Fibroblast of peridontal ligament (primary cell): ENCODE data around the gene ZSWIM8.
"Not testable (repeated sequence)": the region's sequence is repeated elsewhere in the genome, so short reads cannot be mapped to it uniquely, and the experiment has no call there.

Experiments
- DNase-seq: peaks from one replicate; pipeline ENCODE4 v3.0.0-alpha.2; 2010; ENCODE audit errors: extremely low read depth

ZSWIM8 gene

GRCh38 chr10:73773152-73773879 lies 12.1 kb upstream of the ZSWIM8 start:
- no peak for DNase-seq

GRCh38 chr10:73774637-73775036 lies 10.8 kb upstream of the ZSWIM8 start:
- peak; percentile 53 for DNase-seq

DNA sequence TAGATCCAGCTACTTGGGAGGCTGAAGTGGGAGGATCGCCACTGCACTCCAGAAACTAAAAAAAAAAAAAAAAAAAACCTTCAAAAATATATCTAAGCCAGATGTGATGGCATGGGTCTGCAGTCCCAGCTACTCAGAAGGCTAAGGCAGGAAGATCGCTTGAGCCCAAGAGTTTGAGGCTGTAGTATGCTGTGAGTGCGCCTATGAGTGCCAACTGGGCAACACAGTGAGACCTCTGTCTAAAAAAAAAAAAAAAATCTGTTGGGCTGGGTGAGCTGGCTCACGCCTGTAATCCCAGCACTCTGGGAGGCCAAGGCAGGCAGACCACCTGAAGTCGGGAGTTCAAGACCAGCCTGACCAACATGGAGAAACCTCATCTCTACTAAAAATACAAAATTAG lies 6.4 kb upstream of the ZSWIM8 start:
- no peak for DNase-seq

DNA sequence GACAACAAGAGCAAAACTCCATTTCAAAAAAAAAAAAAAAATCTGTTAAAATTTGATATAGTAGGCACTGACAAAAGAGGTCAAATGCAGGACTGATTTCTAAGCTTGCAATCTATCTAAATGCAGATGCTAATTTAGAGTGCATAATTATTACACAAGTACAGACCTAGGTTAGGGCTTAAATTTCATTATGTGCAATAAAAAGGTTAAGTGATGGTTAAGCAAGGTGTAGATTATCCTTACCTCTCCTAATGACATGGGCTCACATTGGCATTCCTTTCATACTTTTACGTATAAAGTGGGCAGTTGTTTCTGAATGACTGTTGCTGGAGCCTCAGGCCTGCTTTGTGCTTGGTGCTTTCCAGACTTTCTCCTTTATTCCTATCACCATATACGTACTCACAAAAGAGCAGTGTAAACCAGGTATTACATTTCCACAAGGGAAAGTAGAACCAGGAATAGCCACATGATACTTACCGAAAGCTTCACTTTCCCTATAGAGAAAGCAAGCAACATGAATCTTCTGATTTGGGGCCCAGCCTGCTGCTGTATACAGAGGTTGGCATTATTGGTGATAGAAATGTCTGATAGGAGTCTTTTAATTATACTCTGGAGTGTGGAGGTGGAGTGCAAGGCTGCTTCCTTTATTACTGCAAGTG lies 5.7 kb upstream of the ZSWIM8 start:
- no peak for DNase-seq

- no peak for DNase-seq
Measured at GRCh38 chr10:73780301-73780700, 5.1 kb upstream of the ZSWIM8 start.

DNA sequence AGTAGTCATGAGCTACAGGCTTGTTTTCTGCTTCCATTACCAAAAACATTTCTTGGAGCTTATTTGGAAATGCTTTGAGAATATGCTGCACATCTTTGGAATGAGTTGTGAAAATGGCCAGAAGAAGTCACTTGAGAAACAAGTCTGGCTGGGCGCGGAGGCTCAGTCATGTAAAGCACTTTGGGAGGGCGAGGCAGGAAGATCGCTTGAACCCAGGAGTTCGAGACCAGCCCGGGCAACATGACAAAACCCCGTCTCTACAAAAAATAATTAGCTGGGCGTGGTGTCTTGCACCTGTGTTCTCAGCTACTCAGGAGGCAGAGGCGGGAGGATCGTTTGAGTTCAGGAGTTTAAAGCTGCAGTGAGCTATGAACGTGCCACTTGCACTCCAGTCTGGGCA lies 4.4 kb upstream of the ZSWIM8 start:
- DNase-seq = peak; percentile 20

DNA sequence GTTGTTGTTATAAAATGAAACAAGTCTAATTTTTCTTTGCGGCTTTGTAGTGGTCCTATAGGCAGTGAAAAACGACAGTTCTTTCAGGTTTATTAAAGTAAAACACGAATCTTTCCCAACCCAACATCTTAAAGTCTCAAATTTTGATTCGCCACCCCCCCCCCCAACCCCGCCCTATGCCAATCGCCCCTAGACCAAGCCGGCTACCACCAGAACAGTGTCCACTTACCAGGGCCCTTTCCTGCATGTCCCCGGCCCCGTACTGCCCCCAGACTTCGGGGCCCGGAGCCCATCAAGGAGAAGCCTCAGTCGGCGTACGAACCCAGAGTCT lies 3.9 kb upstream of the ZSWIM8 start:
- no peak for DNase-seq

DNA sequence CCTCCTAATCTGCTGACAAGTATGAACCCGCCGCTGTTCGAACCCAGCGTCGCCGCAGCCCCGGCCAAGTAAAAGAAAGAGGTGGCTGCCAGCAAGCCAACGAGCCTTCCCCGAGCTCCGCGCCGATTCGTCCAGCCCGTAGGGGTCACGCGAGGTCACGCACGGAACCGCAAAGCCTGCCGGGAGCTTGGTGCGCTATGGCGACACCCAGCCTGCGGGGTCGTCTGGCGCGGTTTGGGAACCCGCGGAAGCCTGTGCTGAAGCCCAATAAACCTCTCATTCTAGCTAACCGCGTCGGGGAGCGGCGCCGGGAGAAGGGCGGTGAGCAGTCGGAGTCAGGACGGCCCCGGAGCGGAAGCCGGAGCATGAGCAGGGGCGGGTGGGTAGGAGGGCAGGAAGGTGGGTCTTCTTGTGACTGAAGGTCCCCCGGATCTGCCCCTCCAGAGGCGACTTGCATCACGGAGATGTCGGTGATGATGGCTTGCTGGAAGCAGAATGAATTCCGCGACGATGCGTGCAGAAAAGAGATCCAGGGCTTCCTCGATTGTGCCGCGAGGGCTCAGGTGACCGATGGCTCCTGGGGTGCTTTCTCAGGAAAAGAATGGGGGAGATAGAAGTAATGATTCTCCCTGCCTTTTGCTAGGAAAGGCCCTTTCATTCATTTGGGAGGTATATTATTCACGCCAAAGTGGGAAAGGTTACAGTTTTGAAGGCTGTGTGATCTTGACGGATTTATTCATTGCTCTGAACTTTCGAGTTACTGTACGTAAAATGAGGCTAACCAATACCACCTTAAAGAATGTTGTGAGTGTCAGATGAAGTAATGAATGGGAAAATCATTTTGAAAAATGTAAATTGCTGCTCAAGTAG lies 3.3 kb upstream of the ZSWIM8 start, which contains the start of gene CHCHD1:
CHCHD1 (plus strand) TSS at position 170 of the 870 bp plus-strand sequence; CDS start at position 198, 28 bp downstream.
- peak; percentile 81 for DNase-seq

- no peak for DNase-seq
Measured at GRCh38 chr10:73782749-73783085, 2.7 kb upstream of the ZSWIM8 start.

DNA sequence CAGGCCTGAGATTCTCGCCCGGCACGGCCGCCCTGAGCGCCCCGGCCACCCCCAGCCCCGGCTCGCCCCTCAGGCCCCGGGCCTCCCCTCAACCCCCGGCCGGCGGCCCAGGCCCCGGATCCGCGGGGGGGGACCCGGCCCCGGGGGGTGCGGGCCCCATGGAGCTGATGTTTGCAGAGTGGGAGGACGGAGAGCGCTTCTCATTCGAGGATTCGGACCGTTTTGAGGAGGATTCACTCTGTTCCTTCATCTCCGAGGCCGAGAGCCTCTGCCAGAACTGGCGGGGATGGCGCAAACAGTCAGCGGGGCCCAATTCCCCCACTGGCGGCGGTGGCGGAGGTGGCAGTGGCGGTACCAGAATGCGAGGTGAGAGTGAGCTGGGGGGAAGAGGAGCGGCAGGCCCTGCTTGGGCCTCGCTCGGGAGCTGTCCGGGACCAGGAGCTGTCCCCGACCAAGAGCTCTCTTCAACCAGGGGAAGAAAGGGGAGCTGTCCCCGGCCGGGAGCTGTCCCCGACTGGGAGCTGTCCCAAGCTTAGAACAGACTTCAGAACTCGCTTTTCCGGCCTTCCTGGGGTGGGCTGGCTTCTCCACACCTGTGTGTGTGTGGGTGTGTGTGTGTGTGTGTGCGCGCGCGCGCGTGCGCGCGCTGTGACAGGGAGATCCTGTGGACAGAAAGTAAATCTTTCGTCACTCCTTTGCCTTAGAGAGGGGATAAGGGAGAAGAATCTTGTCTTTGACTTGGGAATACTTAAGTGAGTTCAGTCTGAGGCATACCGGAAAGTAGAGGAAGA lies 510 bp downstream of the ZSWIM8 start:
- peak; percentile 49 for DNase-seq

DNA sequence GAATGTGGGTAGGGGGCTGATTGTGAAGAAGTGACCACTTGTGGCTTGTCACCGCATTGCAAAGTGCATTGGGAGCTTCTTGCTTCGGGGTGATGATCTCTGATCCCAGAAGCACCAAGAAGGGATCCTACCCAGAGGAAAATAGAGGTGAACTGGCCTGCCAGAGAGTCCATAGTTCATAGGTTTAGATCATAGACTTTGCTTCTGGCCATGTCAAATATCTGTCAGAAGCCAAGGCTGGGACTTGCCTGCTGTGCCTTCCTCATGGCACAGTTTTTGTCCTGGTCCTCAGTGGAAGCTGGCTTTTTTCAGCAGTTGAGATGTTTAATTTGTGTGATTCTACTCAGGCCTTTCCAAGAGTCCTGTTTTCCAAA lies 1.1 kb downstream of the ZSWIM8 start:
- DNase-seq = no peak

GRCh38 chr10:73787031-73787800 lies 1.8 kb downstream of the ZSWIM8 start:
- DNase-seq = not testable (repeated sequence)

- DNase-seq = no peak
Measured at GRCh38 chr10:73788864-73789658, 3.7 kb downstream of the ZSWIM8 start.

DNA sequence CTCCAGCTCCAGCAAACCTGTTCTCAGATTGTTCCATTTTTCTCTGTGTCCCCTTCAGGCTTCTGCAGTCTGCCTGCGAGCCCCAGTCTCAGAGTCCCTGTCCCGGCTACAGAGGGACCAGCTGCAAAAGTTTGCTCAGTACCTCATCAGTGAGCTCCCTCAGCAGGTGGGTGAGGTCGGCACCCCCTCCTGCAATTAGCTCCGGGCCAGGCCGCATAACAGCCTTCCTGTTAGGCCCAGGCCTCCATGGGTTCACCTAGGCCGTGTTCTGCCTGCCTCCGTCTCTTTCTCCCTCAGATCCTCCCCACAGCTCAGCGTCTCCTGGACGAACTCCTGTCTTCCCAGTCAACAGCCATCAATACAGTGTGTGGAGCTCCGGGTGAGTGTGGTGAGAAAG lies 4.3 kb downstream of the ZSWIM8 start:
- no peak for DNase-seq

- no peak for DNase-seq
Measured at GRCh38 chr10:73790886-73791625, 5.7 kb downstream of the ZSWIM8 start.

GRCh38 chr10:73791871-73792400 lies 6.5 kb downstream of the ZSWIM8 start:
- DNase-seq = no peak

DNA sequence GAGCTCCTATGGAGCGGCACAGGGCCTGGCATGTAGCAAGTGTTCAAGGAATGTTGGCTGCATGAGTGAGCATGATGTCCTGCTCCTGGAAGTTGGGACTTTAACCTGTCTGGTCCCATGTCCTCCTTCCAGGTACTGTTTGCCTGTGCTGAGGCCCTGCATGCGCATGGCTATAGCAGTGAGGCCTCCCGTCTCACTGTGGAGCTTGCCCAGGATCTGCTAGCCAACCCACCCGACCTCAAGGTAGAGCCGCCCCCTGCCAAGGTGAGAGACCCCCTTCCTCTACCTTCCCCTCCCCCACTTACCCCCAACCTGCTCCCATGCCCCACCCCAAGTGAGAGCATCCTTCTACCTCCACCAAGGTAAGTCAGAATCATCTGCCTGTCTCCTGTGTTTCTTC lies 8.1 kb downstream of the ZSWIM8 start:
- no peak for DNase-seq

DNA sequence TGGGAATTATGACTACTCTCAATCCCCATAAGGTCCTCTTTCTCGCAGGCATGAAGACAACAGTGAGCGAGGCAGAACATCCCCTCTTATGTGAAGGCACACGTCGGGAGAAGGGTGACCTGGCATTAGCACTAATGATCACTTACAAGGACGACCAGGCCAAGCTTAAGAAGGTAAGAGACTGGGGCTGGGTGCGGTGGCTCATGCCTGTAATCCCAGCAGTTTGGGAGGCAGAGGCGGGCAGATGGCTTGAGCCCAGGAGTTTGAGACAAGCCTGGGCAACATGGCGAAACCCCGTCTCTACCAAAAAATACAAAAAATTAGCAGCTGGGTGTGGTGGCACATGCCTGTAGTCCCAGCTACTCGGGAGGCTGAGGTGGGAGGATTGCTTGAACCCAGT lies 10.1 kb downstream of the ZSWIM8 start:
- not testable (repeated sequence) for DNase-seq

- not testable (repeated sequence) for DNase-seq
Measured at GRCh38 chr10:73796035-73796434, 10.6 kb downstream of the ZSWIM8 start.
